Prostate gland (tissue), 2 donors: ENCODE measurements around the gene TYK2.

Source experiments
- POLR2A ChIP-seq: fragments of 450-650 bp; IDR thresholded peaks from one replicate; pipeline ENCODE4 v1.6.1; 2016; ENCODE audit warnings: antibody characterized with exemption, mild to moderate bottlenecking
- POLR2AphosphoS5 ChIP-seq: sonication (generic); formaldehyde crosslinking; IDR thresholded peaks from one replicate; pipeline ENCODE4 v1.6.1; 2017; ENCODE audit warnings: antibody characterized with exemption
- TF ChIP-seq, protein P1 (sequence below), 4 experiments: fragments of 200-600 bp in 2 of 4; fragments of 450-650 bp in 2 of 4; sonication (generic) in 2 of 4; IDR thresholded peaks; 1 replicate in 3 of 4; 2 replicates in 1 of 4; pipeline ENCODE4 v1.5.1; 2016 to 2019; ENCODE audit warnings: antibody characterized with exemption in 4 of 4, mild to moderate bottlenecking in 2 of 4, moderate library complexity in 2 of 4

DNA sequence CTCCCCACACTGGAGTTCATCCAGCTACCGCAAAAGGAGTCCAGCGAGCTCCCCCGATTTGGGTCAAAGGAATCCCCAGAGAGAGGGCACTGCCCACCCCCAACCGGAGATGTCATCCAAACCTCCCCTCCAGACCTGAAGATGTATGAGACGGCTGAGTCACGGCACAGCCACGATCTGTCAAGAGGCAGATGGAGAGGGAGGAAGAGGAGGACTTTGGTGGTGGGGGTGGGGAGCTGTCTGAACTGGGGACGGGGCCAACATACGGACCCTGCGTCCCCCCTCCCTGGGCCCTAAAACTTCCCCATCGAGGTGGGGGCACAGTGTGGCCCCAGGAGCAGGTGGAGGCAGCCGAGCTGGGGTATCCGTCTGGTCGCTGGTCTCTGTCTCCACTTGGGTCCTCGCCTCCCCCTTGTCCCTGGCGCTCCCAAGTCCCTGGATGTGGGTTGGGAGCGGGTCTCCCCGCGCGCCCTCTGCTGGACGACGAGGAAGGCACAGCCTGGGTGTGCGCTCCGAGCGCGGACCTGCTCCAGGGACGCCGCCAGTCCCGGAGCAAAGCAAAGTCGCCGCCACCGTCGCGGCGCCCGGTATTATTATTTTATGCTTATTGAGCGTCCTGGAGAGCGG, 43.8 kb upstream of the TYK2 start:
- TF ChIP-seq POLR2AphosphoS5 (no peak), POLR2A (no peak)
- TF ChIP-seq, protein P1, sequence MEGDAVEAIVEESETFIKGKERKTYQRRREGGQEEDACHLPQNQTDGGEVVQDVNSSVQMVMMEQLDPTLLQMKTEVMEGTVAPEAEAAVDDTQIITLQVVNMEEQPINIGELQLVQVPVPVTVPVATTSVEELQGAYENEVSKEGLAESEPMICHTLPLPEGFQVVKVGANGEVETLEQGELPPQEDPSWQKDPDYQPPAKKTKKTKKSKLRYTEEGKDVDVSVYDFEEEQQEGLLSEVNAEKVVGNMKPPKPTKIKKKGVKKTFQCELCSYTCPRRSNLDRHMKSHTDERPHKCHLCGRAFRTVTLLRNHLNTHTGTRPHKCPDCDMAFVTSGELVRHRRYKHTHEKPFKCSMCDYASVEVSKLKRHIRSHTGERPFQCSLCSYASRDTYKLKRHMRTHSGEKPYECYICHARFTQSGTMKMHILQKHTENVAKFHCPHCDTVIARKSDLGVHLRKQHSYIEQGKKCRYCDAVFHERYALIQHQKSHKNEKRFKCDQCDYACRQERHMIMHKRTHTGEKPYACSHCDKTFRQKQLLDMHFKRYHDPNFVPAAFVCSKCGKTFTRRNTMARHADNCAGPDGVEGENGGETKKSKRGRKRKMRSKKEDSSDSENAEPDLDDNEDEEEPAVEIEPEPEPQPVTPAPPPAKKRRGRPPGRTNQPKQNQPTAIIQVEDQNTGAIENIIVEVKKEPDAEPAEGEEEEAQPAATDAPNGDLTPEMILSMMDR (IDR thresholded peaks at IDR 0.05): peak; percentile 67 to 86 (median 72)
